Measurements from ENCODE around the gene ZNF319.

The ZNF319 gene

GRCh38 chr16:57999971-58000705 is at the start of gene ZNF319:
TSS of gene ZNF319 (minus strand) at chr16:58000672. CDS start at chr16:57998265, 2,407 bp downstream.
- no peak for DNase-seq

- no peak for DNase-seq
These were observed 49.0 kb upstream of the ZNF319 start for GRCh38 chr16:58049232-58050185.

DNA sequence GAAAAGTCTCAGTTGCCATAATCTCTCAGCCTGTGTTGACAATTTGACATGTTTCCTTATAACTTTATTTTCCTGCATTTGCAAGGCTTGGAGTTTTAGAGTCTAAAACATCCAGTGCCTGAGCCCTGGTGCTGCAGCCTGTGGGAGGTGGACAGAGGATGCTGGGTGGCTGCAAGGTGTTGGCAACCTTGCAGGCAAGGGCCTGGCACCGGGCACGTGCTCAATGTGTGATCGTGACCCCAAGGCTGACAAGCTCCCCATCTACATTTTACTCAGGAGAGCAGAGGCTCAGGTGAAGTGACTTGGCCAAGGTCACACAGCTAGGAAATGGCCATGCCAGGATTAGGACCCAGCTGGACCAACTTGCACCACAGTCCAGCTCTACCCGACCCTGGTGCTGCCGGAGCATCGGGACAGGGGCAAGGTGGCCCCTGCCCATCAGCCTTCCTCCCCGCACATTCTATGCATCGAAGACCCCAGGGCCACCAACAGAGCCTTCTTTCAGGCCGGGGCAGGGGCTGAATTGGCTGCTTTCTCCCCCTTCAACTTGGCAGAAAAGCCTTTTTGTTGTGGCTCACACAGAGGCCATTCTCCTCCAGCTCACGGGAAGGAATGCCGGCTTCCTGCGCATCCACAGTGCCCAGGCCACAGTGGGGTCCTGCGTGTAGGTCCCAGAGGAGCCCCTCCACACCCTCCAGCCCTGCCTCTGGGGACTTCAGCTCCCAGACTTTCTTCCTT is 48.2 kb upstream of the ZNF319 start:
- no peak for DNase-seq

- DNase-seq = no peak
These were observed 47.3 kb upstream of the ZNF319 start for GRCh38 chr16:58047557-58048348.

DNA sequence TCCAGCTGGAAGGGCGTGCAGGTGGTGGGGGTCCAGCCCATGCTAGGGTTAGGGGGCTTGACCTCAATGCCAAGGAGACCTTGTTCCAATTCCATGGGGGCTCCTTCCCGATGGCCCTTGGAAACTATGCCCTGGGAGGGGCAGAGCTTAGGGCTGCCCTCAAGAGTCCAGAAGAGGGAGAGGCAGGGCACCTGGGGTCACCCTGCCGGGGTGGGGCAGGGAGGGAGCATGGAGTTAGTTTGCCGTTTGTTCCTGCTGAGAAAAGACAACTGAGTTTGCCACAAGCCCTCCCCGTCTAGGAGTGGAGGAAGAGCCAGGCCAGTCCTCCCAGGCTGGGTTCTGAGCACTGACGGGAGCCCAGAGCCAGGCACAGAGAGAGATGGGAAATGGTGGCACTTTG is 46.5 kb upstream of the ZNF319 start:
- no peak for DNase-seq

- no peak for DNase-seq
These were observed 45.8 kb upstream of the ZNF319 start for GRCh38 chr16:58046054-58046881.

DNA sequence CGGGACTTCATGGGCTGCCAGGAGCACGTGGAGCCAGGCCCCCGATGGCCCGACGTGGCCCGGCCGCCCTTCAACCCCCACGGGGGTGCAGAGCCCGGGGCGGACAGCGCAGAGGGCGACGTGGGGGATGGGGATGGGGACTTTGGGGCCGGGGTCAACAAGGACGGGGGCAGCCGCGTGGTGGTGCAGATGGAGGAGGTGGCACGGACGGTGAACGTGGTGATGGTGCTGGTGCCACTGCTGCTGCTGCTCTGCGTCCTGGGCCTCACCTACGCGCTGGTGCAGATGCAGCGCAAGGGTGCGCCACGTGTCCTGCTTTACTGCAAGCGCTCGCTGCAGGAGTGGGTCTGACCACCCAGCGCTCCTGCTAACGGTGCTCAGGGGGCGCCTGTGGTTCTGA is 44.6 kb upstream of the ZNF319 start:
- no peak for DNase-seq

DNA sequence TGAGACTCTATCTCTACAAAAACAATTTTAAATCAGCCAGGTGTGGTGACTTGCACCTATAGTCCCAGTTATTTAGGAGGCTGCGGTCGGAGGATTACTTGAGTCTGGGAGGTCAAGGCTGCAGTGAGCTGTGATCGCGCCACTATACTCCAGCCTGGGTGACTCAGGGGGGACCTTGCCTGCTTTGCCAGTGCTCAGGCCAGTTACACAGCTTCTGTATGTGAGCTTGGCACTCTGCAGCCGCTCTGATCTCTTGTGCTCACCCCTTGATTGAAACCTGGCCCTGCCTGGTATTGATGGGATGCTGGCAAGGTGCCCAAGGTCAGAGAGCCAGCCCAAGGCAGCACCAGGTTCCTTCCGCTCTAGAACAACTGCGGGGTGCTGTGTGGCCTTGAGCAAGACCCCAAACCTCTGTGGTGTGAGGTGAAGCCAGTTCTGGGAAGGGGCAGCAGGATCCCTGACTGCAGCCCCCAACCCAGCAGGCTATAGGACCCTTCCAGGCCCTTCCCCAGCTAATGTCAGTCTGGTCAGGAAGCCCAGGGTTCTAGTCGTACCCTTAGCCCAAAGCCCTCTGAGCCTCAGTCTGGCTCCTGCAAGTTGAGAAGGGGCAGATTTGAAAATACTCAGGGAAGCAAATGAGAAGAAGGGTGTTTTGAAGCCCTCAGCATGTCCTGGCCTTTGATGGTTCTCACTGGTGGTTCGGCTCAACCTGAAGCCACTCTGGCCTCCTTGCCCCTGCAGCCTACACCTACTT is 44.0 kb upstream of the ZNF319 start:
- no peak for DNase-seq

- DNase-seq = no peak
These were observed 43.2 kb upstream of the ZNF319 start for GRCh38 chr16:58043571-58044155.

DNA sequence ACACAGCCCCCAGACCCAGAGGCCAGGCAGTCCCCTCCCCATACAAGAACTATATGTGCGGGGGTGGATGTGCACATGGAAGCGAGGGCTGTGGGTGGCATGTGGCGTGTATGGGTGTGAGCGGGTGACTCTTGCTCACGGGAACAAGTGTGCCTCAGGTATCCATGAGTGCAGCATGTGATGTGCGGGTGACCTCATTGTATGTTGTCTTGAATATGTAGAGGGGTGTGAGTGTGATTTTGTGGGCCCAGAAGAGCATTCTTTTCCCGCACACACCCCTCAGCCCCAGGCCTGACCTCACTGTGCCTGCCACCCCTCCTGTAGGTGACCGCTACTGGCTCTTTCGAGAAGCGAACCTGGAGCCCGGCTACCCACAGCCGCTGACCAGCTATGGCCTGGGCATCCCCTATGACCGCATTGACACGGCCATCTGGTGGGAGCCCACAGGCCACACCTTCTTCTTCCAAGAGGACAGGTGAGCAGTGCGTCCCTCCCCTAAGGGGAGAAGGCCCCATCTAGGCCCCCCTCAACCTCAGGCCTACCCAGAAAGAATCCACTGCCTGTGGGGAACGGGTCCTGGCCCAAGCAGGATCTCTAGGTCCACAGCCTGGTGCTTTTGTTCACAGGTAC is 42.5 kb upstream of the ZNF319 start:
- no peak for DNase-seq

DNA sequence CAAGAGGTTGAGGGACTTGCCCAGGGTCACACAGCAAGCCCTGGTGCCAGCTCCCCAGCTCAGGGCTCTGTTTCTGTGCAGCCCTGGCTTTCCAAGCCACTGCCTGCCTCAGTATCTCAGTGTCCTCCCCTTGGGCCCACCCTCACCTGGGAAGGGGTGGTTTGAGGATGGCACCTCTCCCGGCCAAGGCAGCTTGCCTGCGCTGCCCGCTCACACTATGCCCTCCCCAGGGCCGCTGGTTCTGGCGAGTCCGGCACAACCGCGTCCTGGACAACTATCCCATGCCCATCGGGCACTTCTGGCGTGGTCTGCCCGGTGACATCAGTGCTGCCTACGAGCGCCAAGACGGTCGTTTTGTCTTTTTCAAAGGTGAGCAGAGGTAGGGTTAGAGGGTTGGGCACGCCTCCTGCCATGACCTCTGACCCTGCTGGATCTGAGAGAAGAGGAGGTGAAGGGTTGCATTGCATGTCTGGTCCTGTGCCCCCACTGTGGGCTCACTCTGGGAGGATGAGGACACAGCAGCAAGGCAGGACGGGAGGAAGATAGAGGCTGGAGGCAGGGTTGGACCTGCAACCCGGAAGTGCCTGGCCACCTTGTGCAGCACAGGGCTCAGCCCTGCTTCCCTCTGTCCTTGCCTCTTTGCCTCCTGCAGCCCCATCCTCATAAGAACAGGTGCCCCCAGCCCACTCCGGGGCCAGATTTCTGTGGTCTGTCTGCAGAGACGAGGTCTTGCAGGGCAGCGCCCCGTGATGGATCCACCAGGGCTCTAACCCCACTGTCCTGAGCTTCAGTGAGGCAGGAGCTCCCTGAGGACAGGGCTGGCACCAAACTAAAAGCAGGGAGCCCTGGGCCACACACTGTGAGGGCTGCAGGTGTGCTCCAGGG is 41.8 kb upstream of the ZNF319 start:
- DNase-seq = no peak

DNA sequence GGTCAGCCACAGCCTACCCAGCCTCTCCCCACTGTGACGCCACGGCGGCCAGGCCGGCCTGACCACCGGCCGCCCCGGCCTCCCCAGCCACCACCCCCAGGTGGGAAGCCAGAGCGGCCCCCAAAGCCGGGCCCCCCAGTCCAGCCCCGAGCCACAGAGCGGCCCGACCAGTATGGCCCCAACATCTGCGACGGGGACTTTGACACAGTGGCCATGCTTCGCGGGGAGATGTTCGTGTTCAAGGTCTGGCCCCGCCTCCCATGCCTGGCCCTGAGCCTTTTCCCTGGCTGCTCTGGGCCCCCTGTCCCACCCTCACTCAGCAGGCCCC is 41.1 kb upstream of the ZNF319 start:
- DNase-seq = no peak

- no peak for DNase-seq
These were observed 40.6 kb upstream of the ZNF319 start for GRCh38 chr16:58040945-58041627.

DNA sequence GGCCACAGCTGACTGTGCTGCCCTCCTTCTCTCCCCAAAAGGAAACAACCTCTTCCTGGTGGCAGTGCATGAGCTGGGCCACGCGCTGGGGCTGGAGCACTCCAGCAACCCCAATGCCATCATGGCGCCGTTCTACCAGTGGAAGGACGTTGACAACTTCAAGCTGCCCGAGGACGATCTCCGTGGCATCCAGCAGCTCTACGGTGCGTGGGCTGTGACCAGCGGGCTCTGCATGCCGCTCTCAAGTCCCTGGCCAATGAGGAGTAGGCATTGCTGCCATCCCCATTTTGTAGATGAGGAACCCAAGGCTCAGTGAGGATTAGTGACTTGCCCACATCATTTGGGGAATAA is 40.0 kb upstream of the ZNF319 start:
- DNase-seq = no peak

DNA sequence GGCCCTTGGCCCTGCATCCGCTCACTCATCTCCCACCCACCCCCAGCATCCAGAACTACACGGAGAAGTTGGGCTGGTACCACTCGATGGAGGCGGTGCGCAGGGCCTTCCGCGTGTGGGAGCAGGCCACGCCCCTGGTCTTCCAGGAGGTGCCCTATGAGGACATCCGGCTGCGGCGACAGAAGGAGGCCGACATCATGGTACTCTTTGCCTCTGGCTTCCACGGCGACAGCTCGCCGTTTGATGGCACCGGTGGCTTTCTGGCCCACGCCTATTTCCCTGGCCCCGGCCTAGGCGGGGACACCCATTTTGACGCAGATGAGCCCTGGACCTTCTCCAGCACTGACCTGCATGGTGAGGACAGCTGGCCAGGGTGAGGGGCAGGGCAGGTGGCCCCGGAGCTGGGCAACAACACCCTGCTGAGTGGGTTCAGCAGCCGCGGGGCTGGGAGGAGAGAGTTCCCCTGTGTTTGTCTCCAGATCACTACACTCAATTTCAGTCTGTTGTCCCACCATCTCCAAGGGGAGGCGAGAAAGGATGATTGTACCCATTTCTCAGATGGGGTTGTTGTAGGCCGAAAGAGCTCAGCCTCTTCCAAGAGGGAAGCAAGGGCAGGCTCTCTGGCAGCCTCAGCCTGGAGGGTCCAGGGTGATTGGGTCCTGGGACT is 39.5 kb upstream of the ZNF319 start:
- DNase-seq = no peak

DNA sequence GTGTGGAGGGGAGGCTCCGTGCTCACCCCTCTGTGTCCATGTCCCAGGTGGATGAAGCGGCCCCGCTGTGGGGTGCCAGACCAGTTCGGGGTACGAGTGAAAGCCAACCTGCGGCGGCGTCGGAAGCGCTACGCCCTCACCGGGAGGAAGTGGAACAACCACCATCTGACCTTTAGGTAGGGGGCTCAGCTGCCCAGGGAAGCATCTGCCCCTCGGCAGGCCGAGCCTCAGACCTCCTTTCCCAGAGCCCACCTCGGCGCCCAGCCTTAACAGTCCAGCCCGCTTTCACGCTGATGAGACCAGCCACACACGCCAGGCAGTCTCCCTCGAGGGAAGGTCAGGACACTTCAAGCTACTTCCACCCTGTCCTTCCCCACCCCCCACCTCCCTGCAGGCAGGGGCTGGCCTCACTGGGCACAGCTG is 37.8 kb upstream of the ZNF319 start:
- no peak for DNase-seq

- no peak for DNase-seq
These were observed 37.0 kb upstream of the ZNF319 start for GRCh38 chr16:58037365-58038057.

Measured in hippocampal formation (tissue), 2 donors.